ENCODE results near the gene GMEB2. TPM values are rescaled to one million over a fixed set of nuclear protein-coding genes. Genes with fewer than 3 reads are reported as not detected.
A peak's percentile ranks its signal among the peaks of the same experiment; 100 is the strongest.
"Not testable (repeated sequence)": the region's sequence is repeated elsewhere in the genome, so short reads cannot be mapped to it uniquely, and the experiment has no call there.

The GMEB2 gene
- total RNA-seq, 3 donors from 2014 or later (not counting 1 experiment from before 2014, with no cell fraction given), result 11.7 to 15.1 (median 14.6) TPM

DNA sequence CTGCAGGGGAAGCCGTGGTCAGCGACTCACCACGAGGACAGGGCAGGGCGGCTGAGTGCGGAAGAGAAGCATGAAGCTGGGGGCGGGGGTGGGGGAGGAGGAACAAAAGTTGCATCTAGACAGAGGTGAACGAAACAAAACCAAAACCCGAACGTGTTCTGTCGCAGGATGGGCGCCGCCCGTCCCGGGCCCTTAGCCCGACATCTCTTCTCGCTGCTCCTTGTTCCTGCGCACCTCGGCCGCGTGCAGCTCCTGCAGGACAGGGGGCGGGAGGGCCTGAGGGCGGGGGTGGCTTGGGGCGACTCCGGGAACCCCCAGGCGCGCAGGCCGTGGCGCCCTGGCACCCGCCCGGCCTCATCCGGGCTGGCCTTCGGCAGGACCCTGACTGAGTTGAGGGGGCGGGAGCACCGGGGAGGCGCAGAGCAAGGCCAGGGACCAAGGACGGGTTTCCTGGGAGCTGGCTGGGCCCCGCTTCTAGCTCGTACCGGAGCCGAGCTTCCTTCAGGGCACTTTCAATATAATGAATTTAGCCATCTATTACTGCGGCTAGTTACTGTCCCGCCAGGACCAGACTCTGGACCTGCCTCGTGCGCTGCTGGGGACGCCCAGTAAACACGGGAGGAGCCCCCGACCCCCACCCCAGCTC, 14.4 kb upstream of the GMEB2 start:
- H3K4me3 ChIP-seq (ENCODE audit: low read length), result peak overlapping the region; percentile 75
- no peaks in the 10 kb centered on the region for H3K27me3 Mint-ChIP-seq (ENCODE audit: low read depth in 2 of 2)
- peak overlapping the region in 1 of 2 donors; percentile 82 for H3K27ac Mint-ChIP-seq
- peak overlapping the region; percentile 63 for H3K4me3 Mint-ChIP-seq
- H3K36me3 ChIP-seq (ENCODE audit: control insufficient read depth, insufficient read depth, low read length), result no peaks in the 10 kb centered on the region
- ATAC-seq (peak; percentile 47 to 71 (median 63)), DNase-seq (peak; percentile 63 to 76)
- WGBS (ENCODE audit: insufficient coverage), result 5% methylated on average over 42 of the region's 47 CpGs
- TF ChIP-seq, protein P1, sequence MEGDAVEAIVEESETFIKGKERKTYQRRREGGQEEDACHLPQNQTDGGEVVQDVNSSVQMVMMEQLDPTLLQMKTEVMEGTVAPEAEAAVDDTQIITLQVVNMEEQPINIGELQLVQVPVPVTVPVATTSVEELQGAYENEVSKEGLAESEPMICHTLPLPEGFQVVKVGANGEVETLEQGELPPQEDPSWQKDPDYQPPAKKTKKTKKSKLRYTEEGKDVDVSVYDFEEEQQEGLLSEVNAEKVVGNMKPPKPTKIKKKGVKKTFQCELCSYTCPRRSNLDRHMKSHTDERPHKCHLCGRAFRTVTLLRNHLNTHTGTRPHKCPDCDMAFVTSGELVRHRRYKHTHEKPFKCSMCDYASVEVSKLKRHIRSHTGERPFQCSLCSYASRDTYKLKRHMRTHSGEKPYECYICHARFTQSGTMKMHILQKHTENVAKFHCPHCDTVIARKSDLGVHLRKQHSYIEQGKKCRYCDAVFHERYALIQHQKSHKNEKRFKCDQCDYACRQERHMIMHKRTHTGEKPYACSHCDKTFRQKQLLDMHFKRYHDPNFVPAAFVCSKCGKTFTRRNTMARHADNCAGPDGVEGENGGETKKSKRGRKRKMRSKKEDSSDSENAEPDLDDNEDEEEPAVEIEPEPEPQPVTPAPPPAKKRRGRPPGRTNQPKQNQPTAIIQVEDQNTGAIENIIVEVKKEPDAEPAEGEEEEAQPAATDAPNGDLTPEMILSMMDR (IDR thresholded peaks at IDR 0.05), result no peak
- H3K4me1 Mint-ChIP-seq, result peaks cover 24 to 40% of the 10 kb centered on the region in 2 donors
- no peaks in the 10 kb centered on the region for H3K9me3 ChIP-seq (ENCODE audit: control insufficient read depth, insufficient read depth, low read length)
- no peaks in the 10 kb centered on the region for H3K27me3 ChIP-seq (ENCODE audit: control insufficient read depth, insufficient read depth, low read length)
- H3K9me3 Mint-ChIP-seq, result no peaks in the 10 kb centered on the region
- intact Hi-C loops (cut with micrococcal nuclease), result loop anchor here (2.0 kb wide), 1 partner anchor 14 kb away; the partner anchor contains the start of gene GMEB2
- H3K27ac ChIP-seq (ENCODE audit: low read length), result peak overlapping the region; percentile 90
- H3K4me1 ChIP-seq (ENCODE audit: control insufficient read depth, insufficient read depth, low read length), result peaks cover 55% of the 10 kb centered on the region
- no peaks in the 10 kb centered on the region for H3K36me3 Mint-ChIP-seq

DNA sequence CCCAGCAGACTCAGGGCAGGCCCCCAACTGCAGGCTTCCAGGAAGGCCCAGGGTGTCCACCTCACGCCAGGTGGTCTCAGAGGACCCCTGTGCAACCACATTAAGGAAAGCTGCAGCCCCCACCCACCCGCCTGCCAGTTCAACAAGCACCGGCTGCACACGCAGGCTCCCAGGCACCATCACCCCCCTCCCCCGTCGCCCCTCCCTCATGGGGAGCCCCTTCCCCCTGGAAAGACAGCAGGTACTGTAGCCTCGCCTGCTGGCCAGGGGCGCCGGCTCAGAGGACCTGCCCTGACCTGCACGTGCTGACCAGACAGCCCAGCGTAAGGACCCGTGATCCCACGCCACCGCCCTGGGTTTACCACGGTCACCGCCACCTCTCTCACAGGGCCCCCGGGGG, 13.8 kb upstream of the GMEB2 start:
- H3K27ac ChIP-seq (ENCODE audit: low read length); H3K27me3 ChIP-seq (ENCODE audit: control insufficient read depth, insufficient read depth, low read length); H3K36me3 Mint-ChIP-seq; H3K9me3 ChIP-seq (ENCODE audit: control insufficient read depth, insufficient read depth, low read length); H3K36me3 ChIP-seq (ENCODE audit: control insufficient read depth, insufficient read depth, low read length); H3K9me3 Mint-ChIP-seq; H3K27me3 Mint-ChIP-seq (ENCODE audit: low read depth in 2 of 2): not testable (repeated sequence)
- peaks cover 27 to 43% of the 10 kb centered on the region in 2 donors for H3K4me1 Mint-ChIP-seq
- DNase-seq, result peak in 1 of 2 donors; percentile 41
- WGBS (ENCODE audit: insufficient coverage), result 15% methylated on average over 8 of the region's 17 CpGs
- intact Hi-C loops (cut with micrococcal nuclease), result loop anchor here (2.0 kb wide), 1 partner anchor 14 kb away; the partner anchor contains the start of gene GMEB2
- peak in 1 of 3 donors; percentile 2 for ATAC-seq
- peak overlapping the region in 1 of 2 donors; percentile 87 for H3K27ac Mint-ChIP-seq
- peaks cover 61% of the 10 kb centered on the region for H3K4me1 ChIP-seq (ENCODE audit: control insufficient read depth, insufficient read depth, low read length)
- H3K4me3 ChIP-seq (ENCODE audit: low read length), result peak overlapping the region; percentile 33
- H3K4me3 Mint-ChIP-seq, result peak overlapping the region; percentile 59

DNA sequence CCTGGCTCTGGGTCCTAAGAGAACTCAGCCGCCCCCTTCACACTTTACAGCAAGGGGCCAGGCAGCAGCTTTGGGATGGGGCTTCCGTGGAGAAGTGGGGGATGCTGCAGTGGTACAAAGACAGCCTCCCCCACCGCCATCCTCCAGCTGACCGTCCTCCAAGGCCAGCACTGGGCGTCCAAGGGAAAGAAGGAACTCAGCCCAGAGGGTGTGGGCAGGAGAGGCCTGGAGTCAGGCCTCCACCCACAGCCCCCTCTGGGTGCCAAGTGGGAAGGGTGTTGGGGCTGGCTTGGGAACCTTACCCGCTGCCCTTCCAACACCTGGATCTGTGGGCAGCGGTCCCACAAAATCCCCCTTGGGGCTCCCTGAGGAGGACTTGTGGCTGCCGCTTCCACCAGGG, 13.2 kb upstream of the GMEB2 start:
- TF ChIP-seq, protein P1 (IDR thresholded peaks at IDR 0.05), result no peak
- Histone ChIP-seq H3K27me3 (ENCODE audit: control insufficient read depth, insufficient read depth, low read length) (no peaks in the 10 kb centered on the region), H3K4me1 (ENCODE audit: control insufficient read depth, insufficient read depth, low read length) (peaks cover 67% of the 10 kb centered on the region), H3K27ac (ENCODE audit: low read length) (peak overlapping the region; percentile 66), H3K36me3 (ENCODE audit: control insufficient read depth, insufficient read depth, low read length) (no peaks in the 10 kb centered on the region), H3K4me3 (ENCODE audit: low read length) (peak overlapping the region; percentile 33), H3K9me3 (ENCODE audit: control insufficient read depth, insufficient read depth, low read length) (no peaks in the 10 kb centered on the region)
- Mint-ChIP-seq H3K9me3 (no peaks in the 10 kb centered on the region), H3K36me3 (no peaks in the 10 kb centered on the region), H3K4me1 (peaks cover 33 to 49% of the 10 kb centered on the region in 2 donors), H3K27ac (peak overlapping the region; percentile 87), H3K4me3 (peak overlapping the region; percentile 89), H3K27me3 (ENCODE audit: low read depth in 2 of 2) (no peaks in the 10 kb centered on the region)
- WGBS (ENCODE audit: insufficient coverage), result 74% methylated on average over 3 of the region's 8 CpGs
- DNase-seq (no peak), ATAC-seq (no peak)
- intact Hi-C loops (cut with micrococcal nuclease), result loop anchor here (2.0 kb wide), 1 partner anchor 13 kb away; the partner anchor contains the start of gene GMEB2

DNA sequence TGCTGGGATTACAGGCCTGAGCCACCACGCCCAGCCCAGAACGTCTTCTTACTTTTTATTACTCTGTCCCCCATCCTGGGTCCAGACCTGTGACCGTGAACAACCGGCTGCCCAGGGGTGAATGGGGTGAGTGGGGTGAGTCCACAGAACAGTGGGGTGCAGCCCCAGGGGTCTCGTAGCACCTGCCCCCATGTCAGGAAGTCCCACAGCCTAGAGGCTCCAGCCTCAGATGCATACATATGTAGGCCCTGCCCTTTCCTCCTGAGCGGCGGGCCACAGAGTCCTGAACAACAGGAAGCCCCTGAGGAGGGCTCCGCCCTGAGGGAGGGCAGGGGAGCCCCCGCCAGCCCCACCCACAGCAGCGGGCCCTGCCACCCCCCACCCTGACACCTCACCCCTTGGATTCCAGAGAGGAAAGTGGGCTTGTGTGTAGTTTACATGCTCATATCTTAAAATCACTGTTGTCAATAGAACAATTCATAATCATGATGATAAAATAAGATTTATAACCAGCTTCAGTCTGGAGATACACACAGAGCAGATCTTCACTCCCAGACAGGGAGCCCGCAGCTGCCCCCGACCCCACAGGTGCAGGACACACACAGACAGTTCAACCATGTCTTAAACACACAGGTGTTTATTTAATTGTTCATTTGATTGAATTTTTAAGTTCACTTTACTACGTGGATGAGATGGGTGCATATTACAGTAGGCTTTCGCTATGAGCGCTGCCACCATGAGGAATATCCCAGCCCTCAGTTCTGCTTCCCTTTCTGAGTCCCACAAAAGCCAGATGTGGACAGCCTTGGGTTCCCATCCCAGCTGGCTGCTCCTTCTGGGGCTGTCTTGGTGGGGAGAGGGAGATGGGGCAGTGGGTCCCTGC, 12.4 kb upstream of the GMEB2 start:
- TF ChIP-seq, protein P1 (IDR thresholded peaks at IDR 0.05), result no peak
- peaks cover 75% of the 10 kb centered on the region for H3K4me1 ChIP-seq (ENCODE audit: control insufficient read depth, insufficient read depth, low read length)

More for the DNA sequence above, 12.4 kb upstream of the GMEB2 start:
- WGBS (ENCODE audit: insufficient coverage), result 38% methylated on average over 9 of the region's 15 CpGs
- DNase-seq (peak in 1 of 2 donors; percentile 85), ATAC-seq (no peak)
- Histone ChIP-seq H3K27me3 (ENCODE audit: control insufficient read depth, insufficient read depth, low read length) (no peaks in the 10 kb centered on the region), H3K27ac (ENCODE audit: low read length) (peak overlapping the region; percentile 80), H3K36me3 (ENCODE audit: control insufficient read depth, insufficient read depth, low read length) (no peaks in the 10 kb centered on the region), H3K9me3 (ENCODE audit: control insufficient read depth, insufficient read depth, low read length) (no peaks in the 10 kb centered on the region), H3K4me3 (ENCODE audit: low read length) (peak overlapping the region; percentile 33)
- intact Hi-C loops (cut with micrococcal nuclease), result loop anchor here (5.0 to 10.0 kb wide), 2 partner anchors 87 to 95 kb away; partner anchors contain the start of genes FNDC11, LIME1 and SLC2A4RG
- Mint-ChIP-seq H3K4me3 (peak overlapping the region; percentile 89), H3K27ac (peak overlapping the region; percentile 87), H3K4me1 (peaks cover 39 to 51% of the 10 kb centered on the region in 2 donors), H3K9me3 (no peaks in the 10 kb centered on the region), H3K36me3 (no peaks in the 10 kb centered on the region), H3K27me3 (ENCODE audit: low read depth in 2 of 2) (no peaks in the 10 kb centered on the region)

All from natural killer cell (primary cell).